Keratinocyte (primary cell): ENCODE results near the gene ERCC1.

Source experiments
- CTCF ChIP-seq, 3 experiments: IDR thresholded peaks in 1 of 3; conservative IDR thresholded peaks in 1 of 3; optimal IDR thresholded peaks in 1 of 3; 2 replicates in 2 of 3; 3 replicates in 1 of 3; pipeline versions ENCODE3 to v1.5.1; 2011; ENCODE audit warnings: low read length in 3 of 3, mild to moderate bottlenecking in 3 of 3, moderate library complexity in 2 of 3, control low read depth in 1 of 3, inconsistent platforms in 1 of 3; ENCODE audit not compliant: insufficient read depth in 2 of 3; ENCODE audit errors: extremely low read depth in 1 of 3
- EZH2 ChIP-seq: IDR thresholded peaks from one replicate; pipeline ENCODE4 v1.6.1; 2012; ENCODE audit warnings: inconsistent platforms, mild to moderate bottlenecking, low read length, moderate library complexity

- TF ChIP-seq CTCF (optimal IDR thresholded peaks at IDR 0.05 in 1 of 3, IDR thresholded peaks at IDR 0.05 in 1 of 3, conservative IDR thresholded peaks at IDR 0.05 in 1 of 3; ENCODE audit: extremely low read depth in 1 of 3, insufficient read depth in 2 of 3, low read length in 3 of 3) (no peak), EZH2 (no peak)
Observed at GRCh38 chr19:45442408-45442777, 18.7 kb upstream of the ERCC1 start.
